Endothelial cell of umbilical vein (primary cell): Measurements from ENCODE around the gene PPP2R5D. TPM values are rescaled to one million over a fixed set of nuclear protein-coding genes. Genes with fewer than 3 reads are reported as not detected.

ENCODE experiments used
- BruUV-seq: library from RNA; stranded (reverse); fragments of 400-500 nt; replicated peaks from 2 replicates; lab custom pipeline; 2021; lab: Mats Ljungman, UMichigan
- CTCF ChIA-PET: fragments of 300-600, 350-600 bp; sonication (Branson Sonifier 250); formaldehyde crosslinking; loops from one replicate; lab custom pipeline; 2021; ENCODE audit warnings: antibody characterized with exemption, inconsistent platforms; lab: Charles Lee
- POLR2A ChIA-PET: fragments of 300-600, 350-600 bp; sonication (Branson Sonifier 250); formaldehyde crosslinking; loops from one replicate; lab custom pipeline; 2021; ENCODE audit warnings: antibody characterized with exemption, inconsistent platforms; lab: Charles Lee
- DNase-seq: peaks from one replicate; pipeline ENCODE4 v3.0.0-alpha.2; 2011; ENCODE audit warnings: low read depth, low spot score
- FAIRE-seq: peaks from 2 replicates; lab custom pipeline; 2011; peaks lifted over from hg19 to GRCh38; lab: Jason Lieb, UNC
- H2AFZ ChIP-seq: 2 replicates; pipeline ENCODE4 v1.6.0; 2012; ENCODE audit warnings: low read depth, low read length, control low read depth, inconsistent platforms
- H3K27ac ChIP-seq: 2 replicates; pipeline ENCODE4 v1.5.1; 2011; ENCODE audit warnings: low read depth, mild to moderate bottlenecking, control low read depth, low read length, moderate library complexity; ENCODE audit not compliant: insufficient read depth
- H3K27me3 ChIP-seq, 2 experiments: 2 replicates each; pipeline versions ENCODE4 v1.6.0 to v1.6.1; 2011; ENCODE audit warnings: low read length in 2 of 2, mixed read lengths in 1 of 2; ENCODE audit not compliant: control insufficient read depth in 2 of 2, insufficient read depth in 2 of 2
- H3K36me3 ChIP-seq, 2 experiments: 2 replicates in 1 of 2; 3 replicates in 1 of 2; pipeline ENCODE4 v1.5.1; 2011; ENCODE audit warnings: low read length in 2 of 2, mild to moderate bottlenecking in 1 of 2, moderate library complexity in 1 of 2; ENCODE audit not compliant: control insufficient read depth in 2 of 2, insufficient read depth in 2 of 2; ENCODE audit errors: extremely low read depth in 1 of 2
- H3K4me1 ChIP-seq: 3 replicates; pipeline ENCODE4 v1.5.1; 2011; ENCODE audit warnings: mild to moderate bottlenecking, low read length; ENCODE audit not compliant: control insufficient read depth, insufficient read depth; ENCODE audit errors: extremely low read depth
- H3K4me2 ChIP-seq: 2 replicates; pipeline ENCODE4 v1.6.1; 2011; ENCODE audit warnings: low read length, control low read depth, mixed read lengths; ENCODE audit not compliant: insufficient read depth
- H3K4me3 ChIP-seq, 3 experiments: fragments of 200-600 bp in 1 of 3; sonication (generic), shearing (Covaris generic) in 1 of 3; replicated peaks in 1 of 3; 2 replicates each; pipeline ENCODE4 v1.5.1; 2011 to 2016; ENCODE audit warnings: control low read depth in 3 of 3, low read length in 3 of 3, mild to moderate bottlenecking in 2 of 3, inconsistent platforms in 1 of 3, low read depth in 1 of 3, moderate library complexity in 1 of 3; ENCODE audit not compliant: insufficient read depth in 1 of 3
- H3K79me2 ChIP-seq: 2 replicates; pipeline ENCODE4 v1.6.0; 2012; ENCODE audit warnings: low read length, inconsistent platforms; ENCODE audit not compliant: control insufficient read depth, insufficient read depth
- H3K9ac ChIP-seq: replicated peaks from 2 replicates; pipeline ENCODE3; 2011; ENCODE audit warnings: low read length, control low read depth; ENCODE audit not compliant: insufficient read depth; ENCODE audit errors: extremely low read depth
- H3K9me1 ChIP-seq: replicated peaks from 3 replicates; pipeline ENCODE4 v1.6.0; 2011; ENCODE audit warnings: mild to moderate bottlenecking, low read length; ENCODE audit not compliant: control insufficient read depth, insufficient read depth; ENCODE audit errors: extremely low read depth
- H3K9me3 ChIP-seq: replicated peaks from 2 replicates; pipeline ENCODE4 v1.5.1; 2012; ENCODE audit warnings: low read length, inconsistent platforms; ENCODE audit not compliant: control insufficient read depth, insufficient read depth
- H4K20me1 ChIP-seq: replicated peaks from 2 replicates; pipeline ENCODE3; 2011; ENCODE audit warnings: mild to moderate bottlenecking, low read length; ENCODE audit not compliant: control insufficient read depth, insufficient read depth; ENCODE audit errors: extremely low read depth
- EZH2 ChIP-seq: IDR thresholded peaks from 2 replicates; pipeline ENCODE4 v1.6.1; 2012; ENCODE audit warnings: borderline replicate concordance, low read depth, mild to moderate bottlenecking, moderate library complexity, low read length, inconsistent platforms; ENCODE audit not compliant: severe bottlenecking
- GATA2 ChIP-seq: IDR thresholded peaks from 2 replicates; pipeline ENCODE4 v1.7.0; 2011; ENCODE audit warnings: low read depth, mild to moderate bottlenecking, moderate library complexity, mixed read lengths, low read length; ENCODE audit not compliant: insufficient read length, insufficient read depth
- JUN ChIP-seq: IDR thresholded peaks from 2 replicates; pipeline ENCODE4 v1.6.1; 2011; ENCODE audit warnings: borderline replicate concordance, low read depth; ENCODE audit not compliant: insufficient read length, insufficient read depth
- MYC ChIP-seq: IDR thresholded peaks from one replicate; pipeline ENCODE4 v1.6.1; 2011; ENCODE audit warnings: mild to moderate bottlenecking, low read depth, low read length
- POLR2A ChIP-seq: IDR thresholded peaks from 2 replicates; pipeline ENCODE4 v1.6.1; 2012; ENCODE audit warnings: low read depth, mild to moderate bottlenecking, control low read depth, low read length
- dilution Hi-C: fragments of 300-500 bp; cut with MboI; formaldehyde crosslinking; loops from one replicate; pipeline ENCODE4 v1.15.0; 2019; ENCODE audit warnings: low sequenced_read_pairs; ENCODE audit not compliant: extremely low pct_ligation_motif_present
- intact Hi-C: fragments of 100-400 bp; cut with micrococcal nuclease; formaldehyde crosslinking; loops from one replicate; pipeline ENCODE4 v1.10.0; 2022
- polyA plus RNA-seq, 4 experiments: library from polyadenylated mRNA; depleted of rRNA in 3 of 4; stranded (reverse) in 3 of 4; unstranded in 1 of 4; fragments of >200 nt; gene quantifications; 2 replicates each; pipeline versions ENCODE4 v1.2.1 to v1.2.3, GENCODE V29; 2011 to 2012; ENCODE audit warnings: missing spikeins in 1 of 4
- total RNA-seq: library from RNA; stranded (reverse); gene quantifications from 2 replicates; pipeline ENCODE4 v1.2.3, GENCODE V29; 2021
- TF ChIP-seq, protein P1 (sequence below): IDR thresholded peaks from 2 replicates; pipeline ENCODE4 v1.6.1; 2011; ENCODE audit not compliant: insufficient read depth, insufficient read length
- TF ChIP-seq, protein P2 (sequence below), 2 donors: IDR thresholded peaks; 1 replicate in 1 of 2; 2 replicates in 1 of 2; pipeline ENCODE4 v1.5.1; 2011; ENCODE audit warnings: low read length in 2 of 2, mild to moderate bottlenecking in 2 of 2, moderate library complexity in 2 of 2, control low read depth in 1 of 2, inconsistent platforms in 1 of 2, low read depth in 1 of 2; ENCODE audit not compliant: insufficient read depth in 1 of 2; ENCODE audit errors: extremely low read depth in 1 of 2

The PPP2R5D gene
- total and polyA plus RNA-seq, 2 donors (not counting 3 experiments of a cell fraction or from before 2014, with no cell fraction given): 45.5 to 60.2 TPM

DNA sequence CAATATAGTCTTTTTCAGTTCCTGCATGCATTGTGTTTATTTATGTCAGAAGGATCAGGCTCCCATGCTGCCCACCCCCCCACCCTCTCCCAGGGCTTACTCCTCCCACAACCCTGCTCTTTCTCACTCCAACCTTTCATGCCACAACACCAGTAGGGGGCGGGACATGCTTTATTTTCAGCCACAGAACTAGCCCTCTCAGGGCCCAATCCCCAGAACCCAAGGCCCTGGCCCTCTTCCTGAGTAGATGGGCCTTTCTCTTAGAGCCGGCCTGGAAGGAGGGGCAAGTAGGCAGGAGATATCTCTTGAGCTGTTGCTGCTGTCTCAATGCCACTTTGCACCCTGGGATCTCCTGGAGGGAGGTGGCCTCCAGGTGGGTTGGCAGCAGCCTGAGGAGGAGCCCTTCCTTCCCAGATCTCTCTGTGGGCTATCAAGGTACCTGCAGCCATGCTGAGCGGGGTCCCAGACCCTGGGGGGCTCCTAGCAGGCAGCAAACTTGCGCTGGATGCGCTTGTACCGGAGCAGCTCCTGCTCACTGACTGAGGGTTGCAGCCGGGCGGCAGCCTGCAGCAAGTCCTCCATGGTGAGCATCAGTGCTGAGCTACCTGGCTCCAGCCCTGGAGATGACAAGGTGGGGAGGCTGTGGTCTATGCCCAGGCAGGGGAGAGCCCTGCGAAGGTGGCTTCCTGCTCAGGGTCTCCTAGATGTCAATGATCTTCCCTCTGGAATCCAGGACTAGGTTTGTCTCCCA, 20.3 kb upstream of the PPP2R5D start:
- no peaks in the 10 kb centered on the region for H3K9me3 ChIP-seq
- H3K36me3 ChIP-seq: peaks cover 0 to 21% of the 10 kb centered on the region in 2 experiments
- no peak overlapping the region for H3K9ac ChIP-seq
- H3K4me2 ChIP-seq: no peak overlapping the region
- intact Hi-C loops (loop anchor here (1.0 to 5.0 kb wide), 2 partner anchors 48 to 179 kb away; partner anchors contain the start of genes KLHDC3 and MEA1), dilution Hi-C loops (no loop called here)
- H3K9me1 ChIP-seq: no peaks in the 10 kb centered on the region
- ChIA-PET CTCF (interaction anchor here (0.8 to 3.0 kb wide), 6 partner anchors 10 to 180 kb away, joined by 3 to 12 read pairs (median 6); partner anchors contain the start of genes KLHDC3, MEA1, PEX6 and PPP2R5D), POLR2A (interaction anchor here (2.1 kb wide), 1 partner anchor 35 kb away, joined by 4 read pairs; the partner anchor contains the start of gene CNPY3)
- no peaks in the 10 kb centered on the region for H3K27me3 ChIP-seq
- no peak overlapping the region for H2AFZ ChIP-seq
- no peaks in the 10 kb centered on the region for H4K20me1 ChIP-seq
- no peak overlapping the region for H3K4me3 ChIP-seq
- TF ChIP-seq MYC (no peak), EZH2 (no peak), JUN (no peak), POLR2A (no peak), GATA2 (no peak)
- TF ChIP-seq, protein P1, sequence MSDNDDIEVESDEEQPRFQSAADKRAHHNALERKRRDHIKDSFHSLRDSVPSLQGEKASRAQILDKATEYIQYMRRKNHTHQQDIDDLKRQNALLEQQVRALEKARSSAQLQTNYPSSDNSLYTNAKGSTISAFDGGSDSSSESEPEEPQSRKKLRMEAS: no peak
- TF ChIP-seq, protein P2, sequence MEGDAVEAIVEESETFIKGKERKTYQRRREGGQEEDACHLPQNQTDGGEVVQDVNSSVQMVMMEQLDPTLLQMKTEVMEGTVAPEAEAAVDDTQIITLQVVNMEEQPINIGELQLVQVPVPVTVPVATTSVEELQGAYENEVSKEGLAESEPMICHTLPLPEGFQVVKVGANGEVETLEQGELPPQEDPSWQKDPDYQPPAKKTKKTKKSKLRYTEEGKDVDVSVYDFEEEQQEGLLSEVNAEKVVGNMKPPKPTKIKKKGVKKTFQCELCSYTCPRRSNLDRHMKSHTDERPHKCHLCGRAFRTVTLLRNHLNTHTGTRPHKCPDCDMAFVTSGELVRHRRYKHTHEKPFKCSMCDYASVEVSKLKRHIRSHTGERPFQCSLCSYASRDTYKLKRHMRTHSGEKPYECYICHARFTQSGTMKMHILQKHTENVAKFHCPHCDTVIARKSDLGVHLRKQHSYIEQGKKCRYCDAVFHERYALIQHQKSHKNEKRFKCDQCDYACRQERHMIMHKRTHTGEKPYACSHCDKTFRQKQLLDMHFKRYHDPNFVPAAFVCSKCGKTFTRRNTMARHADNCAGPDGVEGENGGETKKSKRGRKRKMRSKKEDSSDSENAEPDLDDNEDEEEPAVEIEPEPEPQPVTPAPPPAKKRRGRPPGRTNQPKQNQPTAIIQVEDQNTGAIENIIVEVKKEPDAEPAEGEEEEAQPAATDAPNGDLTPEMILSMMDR (IDR thresholded peaks at IDR 0.05; ENCODE audit: extremely low read depth in 1 of 2, insufficient read depth in 1 of 2, low read depth in 1 of 2, low read length in 2 of 2): peak; percentile 8 to 31
- BruUV-seq: no TSS peak
- FAIRE-seq (peak; percentile 72), DNase-seq (peak; percentile 50)
- H3K27ac ChIP-seq: no peak overlapping the region
- H3K79me2 ChIP-seq: no peaks in the 10 kb centered on the region
- peaks cover 10% of the 10 kb centered on the region for H3K4me1 ChIP-seq
